Coronary artery (tissue), 2 donors: ENCODE data around the gene FGG.

Source experiments
- DNase-seq: peaks from one replicate; pipeline ENCODE4 v3.0.0-alpha.2; 2017; ENCODE audit warnings: low spot score
- H3K27ac ChIP-seq, 2 donors: fragments of 200-600 bp; sonication (generic); one replicate each; pipeline ENCODE4 v1.5.1; 2016 to 2019
- H3K4me3 ChIP-seq: fragments of 200-600 bp; sonication (generic); 2 replicates; pipeline ENCODE4 v1.5.1; 2016; ENCODE audit warnings: mild to moderate bottlenecking, moderate library complexity
- CTCF ChIP-seq: fragments of 200-600 bp; sonication (generic); IDR thresholded peaks from one replicate; pipeline ENCODE4 v1.5.1; 2019; ENCODE audit warnings: antibody characterized with exemption

The FGG gene

GRCh38 chr4:154577324-154577723, 35.1 kb downstream of the FGG start:
- no peak for TF ChIP-seq CTCF
- Histone ChIP-seq H3K27ac (no peak overlapping the region), H3K4me3 (no peak overlapping the region)
- DNase-seq, result no peak

GRCh38 chr4:154574311-154574710, 38.1 kb downstream of the FGG start:
- H3K27ac ChIP-seq, result no peak overlapping the region
- H3K4me3 ChIP-seq, result no peak overlapping the region
- TF ChIP-seq CTCF, result no peak
- no peak for DNase-seq

GRCh38 chr4:154573190-154573870, 39.1 kb downstream of the FGG start:
- TF ChIP-seq CTCF, result no peak
- Histone ChIP-seq H3K27ac (no peak overlapping the region), H3K4me3 (no peak overlapping the region)
- no peak for DNase-seq

GRCh38 chr4:154569584-154569983, 42.9 kb downstream of the FGG start:
- TF ChIP-seq CTCF, result no peak
- H3K27ac ChIP-seq, result no peak overlapping the region
- H3K4me3 ChIP-seq, result no peak overlapping the region
- no peak for DNase-seq

GRCh38 chr4:154569028-154569427, 43.4 kb downstream of the FGG start:
- Histone ChIP-seq H3K4me3 (no peak overlapping the region), H3K27ac (no peak overlapping the region)
- TF ChIP-seq CTCF, result no peak
- no peak for DNase-seq

- no peak overlapping the region for H3K27ac ChIP-seq
- no peak for DNase-seq
- TF ChIP-seq CTCF, result no peak
- no peak overlapping the region for H3K4me3 ChIP-seq
Measured at GRCh38 chr4:154566639-154567204, 45.7 kb downstream of the FGG start.

- Histone ChIP-seq H3K27ac (no peak overlapping the region), H3K4me3 (no peak overlapping the region)
- no peak for DNase-seq
- no peak for TF ChIP-seq CTCF
Measured at GRCh38 chr4:154565704-154566103, 46.8 kb downstream of the FGG start.
